GM23338 (cell line): ENCODE results near the gene TCEA2. TPM values are rescaled to one million over a fixed set of nuclear protein-coding genes. Genes with fewer than 3 reads are reported as not detected.
"Not testable (repeated sequence)": the region's sequence is repeated elsewhere in the genome, so short reads cannot be mapped to it uniquely, and the experiment has no call there.

Experiments
- ATAC-seq: fragments of 200-7000 bp; cut with Tn5 transposase; 3 replicates; pipeline ENCODE4 v1.9.1; 2020
- DNase-seq: peaks from one replicate; pipeline ENCODE4 v3.0.0-alpha.2; 2015; ENCODE audit warnings: low spot score
- H2AFZ ChIP-seq: fragments of 200-600 bp; sonication (generic); 2 replicates; pipeline ENCODE4 v1.8.0; 2016; ENCODE audit warnings: antibody characterized with exemption, mild to moderate bottlenecking, moderate library complexity
- H3F3A ChIP-seq: fragments of 200-600 bp; sonication (generic); replicated peaks from 2 replicates; pipeline ENCODE4 v1.8.0; 2017; ENCODE audit warnings: antibody characterized with exemption, mixed run types, low read depth
- H3K27ac ChIP-seq: fragments of 200-600 bp; sonication (generic); 2 replicates; pipeline ENCODE4 v1.6.1; 2016; ENCODE audit warnings: low read depth
- H3K27me3 ChIP-seq: fragments of 200-600 bp; sonication (generic); 2 replicates; pipeline ENCODE4 v1.8.0; 2016; ENCODE audit warnings: mild to moderate bottlenecking, mixed run types, moderate library complexity; ENCODE audit not compliant: insufficient read depth
- H3K36me3 ChIP-seq: fragments of 200-600 bp; sonication (generic); 2 replicates; pipeline ENCODE4 v1.8.0; 2016; ENCODE audit warnings: mild to moderate bottlenecking; ENCODE audit not compliant: insufficient read depth
- H3K4me1 ChIP-seq: fragments of 200-600 bp; sonication (generic); 2 replicates; pipeline ENCODE4 v1.8.0; 2016; ENCODE audit warnings: mild to moderate bottlenecking, moderate library complexity; ENCODE audit not compliant: insufficient read depth
- H3K4me2 ChIP-seq: fragments of 200-600 bp; sonication (generic); 2 replicates; pipeline ENCODE4 v1.7.1; 2017; ENCODE audit warnings: mixed run types
- H3K4me3 ChIP-seq: fragments of 200-600 bp; sonication (generic); 2 replicates; pipeline ENCODE4 v1.6.1; 2016; ENCODE audit warnings: mixed run types
- H3K79me2 ChIP-seq: fragments of 200-600 bp; sonication (generic); replicated peaks from 2 replicates; pipeline ENCODE4 v1.8.0; 2017; ENCODE audit warnings: mild to moderate bottlenecking; ENCODE audit not compliant: insufficient read depth
- H3K9me2 ChIP-seq: fragments of 200-600 bp; sonication (generic); 2 replicates; pipeline ENCODE4 v1.8.0; 2017; ENCODE audit not compliant: insufficient read depth
- H4K20me1 ChIP-seq: fragments of 200-600 bp; sonication (generic); replicated peaks from 2 replicates; pipeline ENCODE4 v1.8.0; 2017; ENCODE audit warnings: mild to moderate bottlenecking; ENCODE audit not compliant: insufficient read depth
- H3K27ac Mint-ChIP-seq: 2 replicates; pipeline ENCODE4 v1.8.0; 2020; ENCODE audit warnings: inconsistent platforms, mild to moderate bottlenecking, moderate library complexity, mixed read lengths
- H3K27me3 Mint-ChIP-seq: 3 replicates; pipeline ENCODE4 v1.8.0; 2022; ENCODE audit warnings: low read depth, mild to moderate bottlenecking, moderate library complexity, mixed read lengths, inconsistent platforms; ENCODE audit not compliant: insufficient read depth, poor library complexity
- H3K36me3 Mint-ChIP-seq: 3 replicates; pipeline ENCODE4 v1.8.0; 2021; ENCODE audit warnings: low read depth, mild to moderate bottlenecking, inconsistent platforms, moderate library complexity, mixed read lengths
- H3K4me1 Mint-ChIP-seq: 3 replicates; pipeline ENCODE4 v1.8.0; 2020; ENCODE audit warnings: mild to moderate bottlenecking, inconsistent platforms, mixed read lengths
- H3K4me3 Mint-ChIP-seq: 3 replicates; pipeline ENCODE4 v1.8.0; 2021; ENCODE audit warnings: moderate library complexity, mild to moderate bottlenecking, inconsistent platforms, mixed read lengths
- H3K9me3 Mint-ChIP-seq: 3 replicates; pipeline ENCODE4 v1.8.0; 2020; ENCODE audit warnings: moderate library complexity, mild to moderate bottlenecking, inconsistent platforms, mixed read lengths
- CREB1 ChIP-seq: fragments of 250-450 bp; sonication (Bioruptor Pico); IDR thresholded peaks from 2 replicates; pipeline ENCODE4 v1.5.0; 2020; ENCODE audit warnings: low read depth, mild to moderate bottlenecking, moderate library complexity
- EZH2 ChIP-seq: fragments of 200-600 bp; sonication (generic); IDR thresholded peaks from one replicate; pipeline ENCODE4 v1.8.0; 2017; ENCODE audit warnings: antibody characterized with exemption, mild to moderate bottlenecking, low read depth; ENCODE audit not compliant: unreplicated experiment
- JUNB ChIP-seq: IDR thresholded peaks from one replicate; pipeline ENCODE4 v1.6.1; 2016; ENCODE audit warnings: antibody characterized with exemption; ENCODE audit not compliant: unreplicated experiment
- NANOG ChIP-seq: IDR thresholded peaks from 2 replicates; pipeline ENCODE4 v1.6.1; 2016; ENCODE audit warnings: antibody characterized with exemption, borderline replicate concordance
- POLR2AphosphoS5 ChIP-seq: IDR thresholded peaks from 2 replicates; pipeline ENCODE4 v1.6.1; 2016; ENCODE audit warnings: antibody characterized with exemption, low read depth
- STAT1 ChIP-seq: IDR thresholded peaks from one replicate; pipeline ENCODE4 v1.6.1; 2016; ENCODE audit warnings: antibody characterized with exemption; ENCODE audit not compliant: unreplicated experiment
- ZNF114 ChIP-seq: fragments of 250-450 bp; sonication (Bioruptor Pico); IDR thresholded peaks from 2 replicates; pipeline ENCODE4 v1.5.0; 2020; ENCODE audit warnings: mild to moderate bottlenecking, moderate library complexity
- ZNF331 ChIP-seq: fragments of 250-450 bp; sonication (Bioruptor Pico); IDR thresholded peaks from 2 replicates; pipeline ENCODE4 v1.5.0; 2020; ENCODE audit warnings: low read depth, mild to moderate bottlenecking, moderate library complexity
- polyA plus RNA-seq: library from polyadenylated mRNA; unstranded; fragments of >200 nt; fragmentation: Nextera tagmentation; extraction: Ambion mirVana; gene quantifications from 2 replicates; pipeline ENCODE4 v1.2.1, GENCODE V29; 2016
- total RNA-seq: library from RNA; depleted of rRNA; stranded (reverse); fragments of >200 nt; shearing (Covaris generic); gene quantifications from 2 replicates; pipeline ENCODE4 v1.2.3, GENCODE V29; 2014
- TF ChIP-seq, protein P1 (sequence below): IDR thresholded peaks from 2 replicates; pipeline ENCODE4 v1.6.1; 2016; ENCODE audit warnings: antibody characterized with exemption
- TF ChIP-seq, protein P2 (sequence below), 2 experiments: fragments of 200-600 bp in 1 of 2; sonication (generic) in 1 of 2; conservative IDR thresholded peaks; 2 replicates each; pipeline versions ENCODE4 v1.5.1 to v1.6.1; 2016 to 2017; ENCODE audit warnings: antibody characterized with exemption in 2 of 2, low read depth in 2 of 2, mild to moderate bottlenecking in 2 of 2, moderate library complexity in 1 of 2
- TF ChIP-seq, protein P3 (sequence below): IDR thresholded peaks from one replicate; pipeline ENCODE4 v1.6.1; 2018; ENCODE audit warnings: antibody characterized with exemption; ENCODE audit not compliant: unreplicated experiment

Gene TCEA2
- total and polyA plus RNA-seq, 2 experiments from 2014 or later: 21.0 to 54.4 TPM

DNA sequence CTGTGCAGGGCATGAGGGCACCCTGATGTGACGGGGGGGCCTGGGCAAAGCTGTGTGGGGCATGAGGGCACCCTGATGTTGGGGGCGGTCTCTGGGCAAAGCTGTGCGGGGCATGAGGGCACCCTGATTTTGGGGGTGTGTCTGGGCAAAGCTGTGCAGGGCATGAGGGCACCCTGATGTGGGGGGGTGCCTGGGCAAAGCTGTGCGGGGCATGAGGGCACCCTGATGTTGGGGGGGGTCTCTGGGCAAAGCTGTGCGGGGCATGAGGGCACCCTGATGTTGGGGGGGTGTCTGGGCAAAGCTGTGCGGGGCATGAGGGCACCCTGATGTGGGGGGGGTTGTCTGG is 54.4 kb downstream of the TCEA2 start:
- not testable (repeated sequence) for H3K4me1 Mint-ChIP-seq, H4K20me1 ChIP-seq, H3K27me3 ChIP-seq, H3K4me1 ChIP-seq, H3K4me2 ChIP-seq, H3K79me2 ChIP-seq, H3K36me3 Mint-ChIP-seq, H2AFZ ChIP-seq, DNase-seq, H3K4me3 Mint-ChIP-seq, ATAC-seq, H3K9me3 Mint-ChIP-seq, H3K27ac ChIP-seq, H3K27ac Mint-ChIP-seq, H3K9me2 ChIP-seq, H3F3A ChIP-seq, H3K36me3 ChIP-seq, H3K4me3 ChIP-seq
- peaks cover 15% of the 10 kb centered on the region for H3K27me3 Mint-ChIP-seq

DNA sequence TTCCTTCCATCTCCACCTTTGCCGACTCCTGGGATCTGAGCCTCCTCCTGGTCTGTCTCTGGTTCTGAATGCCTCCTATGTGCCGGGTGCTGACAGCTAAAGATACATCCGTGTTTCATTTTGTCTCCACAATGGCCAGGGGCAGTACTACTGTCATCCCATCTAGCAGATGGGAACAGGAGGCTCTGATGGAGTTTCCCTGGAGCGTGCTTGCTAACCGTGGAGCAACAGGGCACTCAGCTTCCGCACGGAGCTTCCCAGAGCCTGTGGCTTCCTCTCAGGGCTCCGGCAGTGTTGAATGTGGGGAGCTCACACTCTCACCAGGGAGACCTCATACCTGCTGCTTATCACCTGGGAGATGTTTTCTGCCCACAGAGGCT is 56.3 kb downstream of the TCEA2 start:
- no peak overlapping the region for H2AFZ ChIP-seq
- Mint-ChIP-seq H3K9me3 (peaks cover 3% of the 10 kb centered on the region), H3K27me3 (peaks cover 11% of the 10 kb centered on the region), H3K36me3 (no peaks in the 10 kb centered on the region), H3K4me1 (peaks cover 4% of the 10 kb centered on the region; the same call in 2 of the 3 replicates), H3K4me3 (no peak overlapping the region), H3K27ac (no peak overlapping the region)
- H3K4me1 ChIP-seq: no peaks in the 10 kb centered on the region; the same call in 1 of the 2 replicates
- no peak overlapping the region for H3K27ac ChIP-seq
- no peaks in the 10 kb centered on the region for H3K79me2 ChIP-seq
- H3K4me2 ChIP-seq: no peak overlapping the region
- H4K20me1 ChIP-seq: no peaks in the 10 kb centered on the region
- no peak for ATAC-seq
- no peaks in the 10 kb centered on the region for H3K36me3 ChIP-seq
- DNase-seq: no peak
- no peak overlapping the region for H3K4me3 ChIP-seq
- no peaks in the 10 kb centered on the region for H3K9me2 ChIP-seq
- H3F3A ChIP-seq: no peaks in the 10 kb centered on the region
- no peaks in the 10 kb centered on the region for H3K27me3 ChIP-seq
- TF ChIP-seq, protein P1, sequence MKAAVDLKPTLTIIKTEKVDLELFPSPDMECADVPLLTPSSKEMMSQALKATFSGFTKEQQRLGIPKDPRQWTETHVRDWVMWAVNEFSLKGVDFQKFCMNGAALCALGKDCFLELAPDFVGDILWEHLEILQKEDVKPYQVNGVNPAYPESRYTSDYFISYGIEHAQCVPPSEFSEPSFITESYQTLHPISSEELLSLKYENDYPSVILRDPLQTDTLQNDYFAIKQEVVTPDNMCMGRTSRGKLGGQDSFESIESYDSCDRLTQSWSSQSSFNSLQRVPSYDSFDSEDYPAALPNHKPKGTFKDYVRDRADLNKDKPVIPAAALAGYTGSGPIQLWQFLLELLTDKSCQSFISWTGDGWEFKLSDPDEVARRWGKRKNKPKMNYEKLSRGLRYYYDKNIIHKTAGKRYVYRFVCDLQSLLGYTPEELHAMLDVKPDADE: no peak
- TF ChIP-seq, protein P2, sequence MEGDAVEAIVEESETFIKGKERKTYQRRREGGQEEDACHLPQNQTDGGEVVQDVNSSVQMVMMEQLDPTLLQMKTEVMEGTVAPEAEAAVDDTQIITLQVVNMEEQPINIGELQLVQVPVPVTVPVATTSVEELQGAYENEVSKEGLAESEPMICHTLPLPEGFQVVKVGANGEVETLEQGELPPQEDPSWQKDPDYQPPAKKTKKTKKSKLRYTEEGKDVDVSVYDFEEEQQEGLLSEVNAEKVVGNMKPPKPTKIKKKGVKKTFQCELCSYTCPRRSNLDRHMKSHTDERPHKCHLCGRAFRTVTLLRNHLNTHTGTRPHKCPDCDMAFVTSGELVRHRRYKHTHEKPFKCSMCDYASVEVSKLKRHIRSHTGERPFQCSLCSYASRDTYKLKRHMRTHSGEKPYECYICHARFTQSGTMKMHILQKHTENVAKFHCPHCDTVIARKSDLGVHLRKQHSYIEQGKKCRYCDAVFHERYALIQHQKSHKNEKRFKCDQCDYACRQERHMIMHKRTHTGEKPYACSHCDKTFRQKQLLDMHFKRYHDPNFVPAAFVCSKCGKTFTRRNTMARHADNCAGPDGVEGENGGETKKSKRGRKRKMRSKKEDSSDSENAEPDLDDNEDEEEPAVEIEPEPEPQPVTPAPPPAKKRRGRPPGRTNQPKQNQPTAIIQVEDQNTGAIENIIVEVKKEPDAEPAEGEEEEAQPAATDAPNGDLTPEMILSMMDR (conservative IDR thresholded peaks at IDR 0.05; ENCODE audit: low read depth in 2 of 2): no peak
- TF ChIP-seq JUNB (no peak), CREB1 (CRISPR knock-in tag) (no peak), NANOG (no peak), EZH2 (no peak), ZNF114 (CRISPR knock-in tag) (no peak), ZNF331 (CRISPR knock-in tag) (no peak), STAT1 (no peak), POLR2AphosphoS5 (no peak)
- TF ChIP-seq, protein P3, sequence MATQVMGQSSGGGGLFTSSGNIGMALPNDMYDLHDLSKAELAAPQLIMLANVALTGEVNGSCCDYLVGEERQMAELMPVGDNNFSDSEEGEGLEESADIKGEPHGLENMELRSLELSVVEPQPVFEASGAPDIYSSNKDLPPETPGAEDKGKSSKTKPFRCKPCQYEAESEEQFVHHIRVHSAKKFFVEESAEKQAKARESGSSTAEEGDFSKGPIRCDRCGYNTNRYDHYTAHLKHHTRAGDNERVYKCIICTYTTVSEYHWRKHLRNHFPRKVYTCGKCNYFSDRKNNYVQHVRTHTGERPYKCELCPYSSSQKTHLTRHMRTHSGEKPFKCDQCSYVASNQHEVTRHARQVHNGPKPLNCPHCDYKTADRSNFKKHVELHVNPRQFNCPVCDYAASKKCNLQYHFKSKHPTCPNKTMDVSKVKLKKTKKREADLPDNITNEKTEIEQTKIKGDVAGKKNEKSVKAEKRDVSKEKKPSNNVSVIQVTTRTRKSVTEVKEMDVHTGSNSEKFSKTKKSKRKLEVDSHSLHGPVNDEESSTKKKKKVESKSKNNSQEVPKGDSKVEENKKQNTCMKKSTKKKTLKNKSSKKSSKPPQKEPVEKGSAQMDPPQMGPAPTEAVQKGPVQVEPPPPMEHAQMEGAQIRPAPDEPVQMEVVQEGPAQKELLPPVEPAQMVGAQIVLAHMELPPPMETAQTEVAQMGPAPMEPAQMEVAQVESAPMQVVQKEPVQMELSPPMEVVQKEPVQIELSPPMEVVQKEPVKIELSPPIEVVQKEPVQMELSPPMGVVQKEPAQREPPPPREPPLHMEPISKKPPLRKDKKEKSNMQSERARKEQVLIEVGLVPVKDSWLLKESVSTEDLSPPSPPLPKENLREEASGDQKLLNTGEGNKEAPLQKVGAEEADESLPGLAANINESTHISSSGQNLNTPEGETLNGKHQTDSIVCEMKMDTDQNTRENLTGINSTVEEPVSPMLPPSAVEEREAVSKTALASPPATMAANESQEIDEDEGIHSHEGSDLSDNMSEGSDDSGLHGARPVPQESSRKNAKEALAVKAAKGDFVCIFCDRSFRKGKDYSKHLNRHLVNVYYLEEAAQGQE: no peak
